ENCODE data around the gene AOPEP.

Gene AOPEP

DNA sequence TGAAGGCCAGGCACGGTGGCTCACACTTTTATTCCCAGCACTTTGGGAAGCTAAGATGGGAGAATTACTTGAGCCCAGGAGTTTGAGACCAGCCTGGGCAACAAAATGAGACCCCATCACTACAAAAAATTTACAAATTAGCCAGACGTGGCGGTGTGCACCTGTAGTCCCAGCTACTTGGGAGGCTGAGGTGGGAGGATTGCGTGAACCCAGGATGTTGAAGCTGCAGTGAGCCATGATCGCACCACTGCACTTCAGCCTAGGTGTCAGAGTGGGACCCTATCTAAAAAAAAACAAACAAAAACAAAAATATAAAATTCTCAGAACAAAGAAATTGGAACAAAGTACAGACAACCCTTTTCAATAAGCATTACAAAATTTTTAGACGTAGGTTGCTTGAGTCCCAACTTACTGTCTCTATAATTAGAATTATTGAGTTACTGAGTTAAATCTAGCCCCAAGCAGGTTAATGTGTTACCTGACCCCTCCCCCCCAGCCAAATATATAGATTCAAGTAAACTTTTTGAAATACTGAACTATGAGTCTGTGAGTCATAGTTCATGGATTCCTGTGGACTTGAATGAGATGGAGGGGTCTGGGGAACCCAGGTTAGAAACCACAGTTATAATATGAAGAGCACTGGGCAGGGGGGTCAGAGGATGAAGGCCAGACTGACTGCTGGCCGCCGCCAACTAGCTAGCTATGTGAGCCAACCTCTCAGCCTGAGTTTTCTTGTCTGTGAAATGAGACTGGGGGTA, 173.1 kb downstream of the AOPEP start:
- DNase-seq (ENCODE audit: low read depth, low spot score) = no peak

DNA sequence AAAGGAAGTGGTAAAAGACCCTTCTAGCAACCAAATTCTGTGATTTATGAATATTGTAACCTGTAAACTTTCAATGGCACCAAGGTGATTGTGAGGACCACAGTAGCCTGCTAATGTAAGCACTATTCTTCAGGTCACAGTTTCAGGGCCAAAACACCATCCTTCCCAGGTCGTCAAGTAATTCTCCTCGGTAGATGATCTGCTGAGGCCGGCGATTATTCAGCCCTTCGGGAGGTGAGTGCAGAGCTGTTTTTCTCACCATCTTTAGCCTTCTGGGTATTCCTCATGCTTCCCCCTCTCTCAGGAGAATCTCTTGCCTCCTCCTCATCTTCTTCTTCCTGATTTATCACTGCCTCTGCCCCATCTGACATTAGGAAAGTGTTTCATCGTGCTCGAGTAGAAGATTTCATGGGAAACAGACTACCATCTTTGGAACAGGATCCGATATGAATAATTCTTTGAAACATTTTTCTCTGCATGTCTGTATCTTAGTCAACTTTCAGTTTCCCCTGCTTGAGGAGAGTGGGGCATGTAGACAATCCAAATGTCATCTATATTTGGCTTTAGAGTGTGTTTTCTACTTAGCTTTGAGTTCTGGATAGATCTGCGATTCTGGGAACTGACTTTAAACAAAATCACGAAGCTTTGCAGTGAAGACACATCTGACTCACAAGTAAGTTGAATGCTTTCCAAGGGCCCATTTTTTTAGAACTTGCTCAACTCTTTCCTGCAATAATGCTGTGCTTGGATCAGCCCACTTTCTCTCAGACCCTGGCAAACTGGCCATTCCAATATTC, 173.9 kb downstream of the AOPEP start:
- DNase-seq (ENCODE audit: low read depth, low spot score) = no peak

DNA sequence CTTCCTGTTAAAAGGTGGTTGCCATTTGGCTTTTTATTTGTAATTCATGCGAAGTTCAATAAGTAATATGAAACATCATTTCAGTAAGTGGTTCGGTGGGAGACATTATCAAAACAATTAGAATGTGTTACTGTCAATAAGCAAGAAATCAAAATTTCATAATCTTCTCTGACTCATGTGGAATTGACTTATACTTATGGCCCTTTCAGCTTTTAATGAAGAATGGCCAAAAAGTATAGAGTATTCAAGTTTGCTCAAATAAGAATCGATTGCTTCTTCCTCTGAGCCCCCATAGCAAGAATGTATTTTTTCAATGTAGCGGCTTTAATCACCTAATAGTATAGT, 174.5 kb downstream of the AOPEP start:
- no peak for DNase-seq (ENCODE audit: low read depth, low spot score)

DNA sequence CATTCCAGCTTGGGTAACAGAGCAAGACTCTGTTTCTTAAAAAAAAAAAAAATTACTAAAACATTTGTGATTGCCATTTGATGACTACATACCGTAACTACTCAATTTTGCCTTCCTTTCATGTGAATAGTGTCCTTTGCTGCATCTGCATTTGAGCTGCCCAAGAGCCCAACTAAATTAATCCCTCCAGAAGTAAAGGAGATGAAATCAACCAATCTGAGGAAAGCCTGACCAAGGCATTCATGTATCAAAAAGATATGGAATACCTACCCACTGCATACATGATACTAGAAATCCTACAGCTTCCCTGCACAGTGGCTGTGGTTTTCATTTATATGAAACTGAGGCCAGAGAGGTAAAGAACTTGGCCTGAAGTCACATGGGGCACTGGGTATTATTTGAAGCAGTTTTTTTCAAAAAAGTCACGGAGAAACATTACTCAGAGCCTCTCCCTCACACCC, 177.5 kb downstream of the AOPEP start:
- DNase-seq (ENCODE audit: low read depth, low spot score) = no peak

DNA sequence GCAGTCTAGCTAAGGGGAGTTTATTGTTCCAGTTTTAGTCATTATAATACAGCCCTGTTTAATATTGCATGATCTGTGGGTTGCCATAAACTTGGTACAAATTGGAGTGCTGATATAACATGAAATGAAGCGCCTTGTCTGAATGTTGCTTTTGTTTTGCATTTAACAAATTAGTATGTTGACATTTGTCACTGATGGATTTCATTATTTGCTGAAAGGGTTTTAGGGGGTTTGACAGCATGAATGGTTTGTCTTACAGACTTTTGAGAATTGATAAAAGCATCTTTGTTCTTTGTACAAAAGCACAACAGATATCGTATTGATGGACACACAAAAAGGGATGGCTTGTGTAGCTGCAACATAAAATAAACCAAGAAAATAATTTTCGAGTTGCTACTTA, 178.3 kb downstream of the AOPEP start:
- no peak for DNase-seq (ENCODE audit: low read depth, low spot score)

DNA sequence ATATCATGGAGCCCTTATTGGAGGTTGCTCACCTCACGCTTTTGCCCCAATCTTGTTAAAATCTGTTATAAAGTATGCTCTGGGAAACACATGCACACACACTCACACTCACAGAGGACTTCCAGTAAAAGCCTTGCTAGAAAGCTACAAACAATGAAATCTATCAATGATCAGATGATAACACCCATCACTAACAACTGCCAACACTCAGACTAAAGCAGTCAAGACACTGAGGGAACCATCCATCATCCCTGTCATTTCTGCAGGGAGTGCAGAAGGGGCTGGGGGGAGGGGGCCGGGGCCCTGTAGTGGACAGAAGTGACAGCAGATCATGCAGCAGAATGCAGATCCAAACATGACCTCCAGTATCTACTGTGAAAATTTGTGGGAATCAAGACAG, 179.1 kb downstream of the AOPEP start:
- no peak for DNase-seq (ENCODE audit: low read depth, low spot score)

DNA sequence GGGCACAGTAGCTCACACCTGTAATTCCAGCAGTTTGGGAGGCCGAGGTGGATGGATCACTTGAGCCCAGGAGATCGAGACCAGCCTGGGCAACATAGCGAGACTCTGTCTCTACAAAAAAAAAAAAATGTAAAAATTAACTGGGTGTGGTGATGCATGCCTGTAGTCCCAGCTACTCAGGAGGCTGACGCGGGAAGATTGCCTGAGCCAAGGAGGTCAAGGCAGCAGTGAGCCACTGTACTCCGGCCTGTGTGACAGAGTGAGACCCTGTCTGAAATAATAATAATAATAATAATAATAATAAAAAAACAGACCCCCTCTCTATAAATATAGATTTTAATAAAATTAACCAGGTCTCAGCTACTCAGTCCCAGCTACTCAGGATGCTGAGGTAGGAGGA, 179.7 kb downstream of the AOPEP start:
- no peak for DNase-seq (ENCODE audit: low read depth, low spot score)

DNA sequence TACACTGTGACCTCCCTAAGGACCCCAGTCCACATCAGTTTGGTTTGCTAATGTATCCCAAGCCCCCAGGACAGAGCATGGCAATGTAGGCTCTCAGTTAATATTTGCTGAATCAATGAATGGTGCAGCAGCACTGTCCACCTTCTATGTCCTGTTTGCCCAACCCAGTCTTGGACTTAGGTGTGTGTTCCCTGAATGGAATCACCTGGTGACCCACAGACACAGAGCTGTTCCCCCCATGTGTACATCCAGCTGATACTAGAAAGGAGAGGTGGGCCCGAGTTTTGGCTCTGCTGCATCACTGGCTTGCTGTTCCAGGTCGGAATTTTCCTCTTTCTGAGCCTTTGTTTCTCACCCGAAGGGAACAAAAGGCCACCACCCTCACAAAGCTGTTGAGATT, 180.2 kb downstream of the AOPEP start:
- DNase-seq (ENCODE audit: low read depth, low spot score) = no peak

DNA sequence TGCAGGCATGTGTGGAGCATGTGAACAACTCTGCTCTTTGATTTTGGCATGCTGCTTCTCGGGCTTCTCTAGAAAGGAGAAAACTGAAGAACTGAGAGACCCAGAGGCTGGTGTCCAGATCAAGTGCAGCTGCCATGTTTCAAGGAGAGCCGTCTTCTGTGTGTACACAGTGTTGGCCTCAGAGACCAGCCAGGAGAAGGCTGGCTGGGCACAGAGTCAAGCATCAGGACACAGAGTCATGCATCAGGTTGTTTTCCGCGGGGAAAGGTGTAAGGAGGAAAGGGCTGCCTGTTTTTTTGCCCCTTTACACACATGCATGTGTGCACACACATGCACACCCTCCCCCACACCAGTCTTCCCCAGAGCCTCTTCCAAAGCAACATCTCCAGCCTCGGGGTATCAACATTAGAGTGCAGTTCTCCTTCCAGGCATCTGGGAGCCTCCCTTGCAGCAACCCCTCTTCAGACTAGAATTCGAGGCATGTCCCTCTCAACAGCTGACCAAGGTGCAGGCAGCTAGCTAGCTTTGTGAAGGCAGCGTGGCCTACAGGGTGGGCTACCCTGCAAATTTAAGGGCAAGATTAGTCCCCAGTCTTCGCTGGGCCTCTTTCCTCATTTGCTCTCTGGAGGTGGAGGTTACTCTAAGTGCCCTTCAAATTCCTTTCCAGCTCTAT, 180.9 kb downstream of the AOPEP start:
- no peak for DNase-seq (ENCODE audit: low read depth, low spot score)

DNA sequence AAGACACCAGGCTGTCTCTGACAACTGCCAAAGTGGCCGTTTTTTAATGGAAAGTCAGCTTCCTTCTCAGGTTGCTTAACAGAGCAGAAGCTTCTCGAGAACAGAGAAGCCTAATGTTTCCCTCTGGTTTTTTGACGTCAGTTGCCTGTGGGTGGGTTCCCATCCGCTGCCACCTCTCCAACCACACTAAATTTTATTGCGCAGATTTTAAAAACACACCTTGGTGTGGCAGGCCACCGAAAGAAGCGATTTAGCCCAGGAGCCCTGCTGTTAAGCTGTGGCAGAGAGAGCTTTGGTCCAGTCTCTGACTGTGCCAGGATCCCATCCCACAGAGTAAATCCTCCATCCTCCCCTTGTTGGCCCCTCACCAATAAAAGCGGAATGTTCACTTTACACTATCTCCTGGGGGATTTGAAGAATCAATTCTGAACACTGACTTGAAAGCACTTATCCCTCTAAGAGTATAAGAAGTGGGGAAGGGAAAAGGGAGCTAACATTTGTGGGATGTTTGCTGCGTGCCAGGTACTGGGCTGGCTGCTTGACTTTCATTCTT, 181.6 kb downstream of the AOPEP start:
- no peak for DNase-seq (ENCODE audit: low read depth, low spot score)

DNA sequence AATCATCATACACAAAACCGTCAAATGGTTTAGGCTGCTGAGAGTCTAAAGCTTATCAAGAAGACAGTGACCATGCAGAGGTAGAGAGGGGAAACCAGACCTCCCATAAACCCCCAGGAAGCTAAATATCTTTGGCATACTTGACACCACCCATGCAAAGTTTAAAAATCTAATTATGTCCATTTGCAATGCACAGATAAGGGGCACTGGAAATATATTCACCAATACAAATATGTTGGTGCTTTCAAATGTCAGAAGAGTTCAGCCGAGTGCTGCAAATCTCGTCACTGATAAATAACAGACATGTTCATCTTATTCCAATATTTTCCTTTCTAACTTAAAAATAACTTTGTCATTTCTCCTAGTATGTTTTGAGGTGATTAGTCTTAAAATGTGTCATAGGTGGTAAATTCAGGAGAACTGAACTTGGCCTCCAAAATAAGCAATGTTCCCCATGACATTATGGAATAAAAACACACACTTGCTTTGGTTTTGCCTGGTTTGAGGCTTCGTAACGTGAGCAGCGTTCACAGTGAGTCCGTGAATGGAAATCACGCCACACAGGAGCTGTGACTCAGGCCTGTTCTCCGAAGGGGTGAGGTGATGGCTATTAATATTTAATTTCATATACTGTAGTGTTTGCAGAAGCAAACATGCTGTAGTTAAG, 182.2 kb downstream of the AOPEP start:
- DNase-seq (ENCODE audit: low read depth, low spot score) = no peak

DNA sequence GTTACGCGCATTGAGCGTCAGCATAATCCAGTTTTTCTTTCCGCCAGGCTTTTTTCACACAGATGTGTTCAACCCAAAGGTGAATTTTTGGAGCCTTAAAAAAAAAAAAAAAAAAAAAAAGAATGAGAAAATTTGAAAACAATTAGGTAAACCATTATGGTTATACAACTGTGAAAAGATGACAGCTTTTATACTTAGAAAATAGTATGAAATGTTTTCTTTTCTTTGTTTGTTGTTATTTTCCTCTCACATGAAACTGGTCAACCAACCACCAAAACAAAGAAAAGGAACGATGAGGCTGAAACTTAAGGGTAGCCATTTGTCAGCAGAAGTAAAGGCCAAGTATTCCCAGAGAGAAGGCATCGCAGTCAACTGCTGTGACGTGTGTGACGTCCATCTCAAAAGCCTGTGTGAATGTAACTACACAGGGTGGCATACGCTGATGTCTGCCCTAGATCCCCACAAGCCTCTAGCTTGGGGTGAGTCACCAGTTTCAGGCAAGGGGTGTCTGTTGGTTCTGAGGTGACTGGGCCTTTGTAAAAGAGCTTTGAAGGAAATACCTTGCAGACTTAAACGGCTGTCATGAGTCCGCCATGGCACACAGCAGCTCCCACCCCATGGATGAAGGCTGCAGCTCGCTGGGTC, 182.9 kb downstream of the AOPEP start:
- DNase-seq (ENCODE audit: low read depth, low spot score) = no peak

DNA sequence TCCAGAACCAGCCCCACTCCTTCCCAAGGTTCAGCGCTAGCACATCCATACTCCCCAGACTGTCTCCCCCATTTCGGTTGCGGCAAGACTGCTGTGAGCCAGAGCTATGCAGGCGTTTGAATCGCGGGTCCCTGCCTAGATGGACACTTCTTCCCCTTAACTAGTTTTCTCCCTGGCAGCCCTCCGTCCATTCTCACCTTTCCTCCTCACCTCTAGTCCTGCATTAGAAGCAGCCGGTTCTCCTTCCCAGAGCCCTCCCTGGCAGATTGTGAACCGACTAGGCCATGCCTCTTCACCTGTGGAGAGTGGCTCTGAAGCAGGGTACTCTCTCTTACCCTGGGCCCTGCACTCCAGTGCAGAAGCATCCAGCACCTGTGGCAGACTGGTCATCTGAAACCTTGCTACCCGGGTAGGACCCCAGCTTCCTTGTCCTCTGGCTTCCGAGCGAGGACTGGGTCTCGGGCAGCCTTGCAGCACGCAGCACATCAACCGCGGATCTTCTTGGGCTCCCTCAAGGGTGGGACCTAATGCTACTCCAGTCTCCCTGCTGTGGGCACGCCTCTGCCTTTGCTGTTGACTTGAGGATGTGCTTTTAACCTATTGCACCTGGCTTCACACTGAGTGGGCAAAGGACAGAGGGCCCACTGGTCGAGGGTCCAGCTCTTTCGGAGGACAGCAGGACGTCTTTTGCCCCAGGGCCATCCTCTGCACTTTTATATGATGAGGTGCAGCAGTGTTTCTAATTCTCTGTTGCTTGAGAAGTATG, 183.6 kb downstream of the AOPEP start:
- DNase-seq (ENCODE audit: low read depth, low spot score) = no peak

DNA sequence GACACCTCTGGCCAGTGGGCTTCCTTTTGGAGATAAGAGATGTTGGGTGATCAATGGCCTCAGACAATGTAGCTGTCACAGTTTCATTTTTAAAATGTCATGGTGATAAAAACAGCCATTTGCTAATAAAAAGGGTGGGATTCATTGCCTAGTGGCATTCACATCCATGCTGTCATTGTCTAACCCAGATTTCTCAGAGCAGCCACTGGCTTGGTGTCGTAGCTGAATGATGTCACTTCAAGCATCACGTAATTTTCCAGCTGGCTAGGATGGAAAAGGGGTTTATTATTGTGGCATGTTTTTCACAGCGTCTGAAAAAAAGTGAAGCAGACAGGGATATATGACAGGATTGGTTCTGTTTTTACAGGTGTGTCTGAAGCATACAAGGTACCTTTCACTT, 184.7 kb downstream of the AOPEP start:
- DNase-seq (ENCODE audit: low read depth, low spot score) = no peak

DNA sequence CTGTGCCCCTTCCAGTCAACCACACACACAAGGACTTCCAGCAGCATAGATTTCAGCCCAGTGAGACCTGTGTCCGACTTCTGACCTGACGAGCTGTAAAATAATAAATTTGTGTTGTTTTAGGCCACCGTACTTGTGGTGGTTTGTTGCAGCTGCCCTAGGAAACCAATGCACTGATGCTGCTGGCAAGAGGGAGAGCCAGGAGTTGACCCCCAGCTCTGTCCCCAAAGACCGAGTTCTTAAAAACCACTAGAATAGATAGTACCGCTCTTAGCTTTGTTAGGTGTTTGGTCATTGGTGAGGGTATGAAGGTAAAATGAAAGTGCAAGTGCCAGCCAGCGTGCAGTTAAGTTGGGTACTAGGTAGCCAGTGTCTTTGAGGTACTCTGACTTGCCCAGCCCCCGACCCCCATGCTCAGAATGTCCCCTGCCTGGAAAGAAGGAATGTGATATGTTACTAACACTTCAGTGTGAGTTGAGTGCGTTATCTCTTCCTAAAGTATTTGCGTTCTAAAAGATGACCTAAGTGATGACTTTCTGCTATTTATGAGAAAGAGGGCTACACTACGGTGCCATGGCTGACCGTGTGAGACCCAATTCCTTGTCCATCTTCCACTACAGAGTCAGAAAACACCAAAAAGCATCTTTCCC, 185.6 kb downstream of the AOPEP start:
- no peak for DNase-seq (ENCODE audit: low read depth, low spot score)

DNA sequence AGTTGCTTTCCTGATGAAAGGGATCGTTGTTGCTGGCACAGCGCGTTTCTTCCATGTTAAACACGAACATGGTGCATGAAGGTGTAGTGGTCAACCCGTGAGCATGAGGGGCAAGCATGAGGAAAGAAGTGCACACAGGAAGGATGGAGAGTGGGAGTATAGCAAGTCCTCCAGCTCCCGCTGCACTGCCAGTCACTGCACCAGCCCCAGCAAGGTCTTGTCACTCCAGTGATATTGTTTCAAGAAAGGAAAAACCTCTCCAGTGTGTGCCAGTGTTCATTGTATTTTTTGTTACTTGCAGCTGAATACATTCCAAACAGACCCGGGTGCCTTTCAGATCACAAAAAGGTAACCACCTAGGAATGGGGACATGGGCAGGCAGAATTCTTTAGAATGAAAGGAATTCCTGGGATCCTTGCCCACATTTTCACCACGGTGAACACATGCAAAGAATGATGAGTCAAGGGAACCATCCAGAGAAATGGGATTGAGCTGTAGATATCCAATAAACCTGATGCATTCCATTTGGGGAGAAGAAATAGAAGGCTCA, 186.3 kb downstream of the AOPEP start:
- DNase-seq (ENCODE audit: low read depth, low spot score) = no peak

DNA sequence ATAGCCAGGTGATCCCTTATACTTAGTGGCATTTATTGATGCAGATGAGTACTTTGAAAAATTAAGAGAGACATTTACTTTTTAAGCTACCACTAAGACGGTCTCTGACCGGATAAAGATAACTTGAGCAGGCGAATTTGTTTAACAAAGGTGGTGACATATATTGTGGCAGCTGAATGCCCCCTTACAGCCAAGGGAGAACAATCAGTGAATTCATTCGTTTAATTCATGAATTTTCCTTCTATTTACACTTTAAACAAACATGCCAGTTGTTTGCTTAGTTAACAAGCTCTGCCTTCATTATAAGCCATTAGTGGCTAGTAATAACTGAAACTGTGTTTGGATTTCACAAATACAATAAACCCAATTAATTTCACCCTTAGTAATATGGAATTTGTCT, 187.1 kb downstream of the AOPEP start:
- no peak for DNase-seq (ENCODE audit: low read depth, low spot score)

DNA sequence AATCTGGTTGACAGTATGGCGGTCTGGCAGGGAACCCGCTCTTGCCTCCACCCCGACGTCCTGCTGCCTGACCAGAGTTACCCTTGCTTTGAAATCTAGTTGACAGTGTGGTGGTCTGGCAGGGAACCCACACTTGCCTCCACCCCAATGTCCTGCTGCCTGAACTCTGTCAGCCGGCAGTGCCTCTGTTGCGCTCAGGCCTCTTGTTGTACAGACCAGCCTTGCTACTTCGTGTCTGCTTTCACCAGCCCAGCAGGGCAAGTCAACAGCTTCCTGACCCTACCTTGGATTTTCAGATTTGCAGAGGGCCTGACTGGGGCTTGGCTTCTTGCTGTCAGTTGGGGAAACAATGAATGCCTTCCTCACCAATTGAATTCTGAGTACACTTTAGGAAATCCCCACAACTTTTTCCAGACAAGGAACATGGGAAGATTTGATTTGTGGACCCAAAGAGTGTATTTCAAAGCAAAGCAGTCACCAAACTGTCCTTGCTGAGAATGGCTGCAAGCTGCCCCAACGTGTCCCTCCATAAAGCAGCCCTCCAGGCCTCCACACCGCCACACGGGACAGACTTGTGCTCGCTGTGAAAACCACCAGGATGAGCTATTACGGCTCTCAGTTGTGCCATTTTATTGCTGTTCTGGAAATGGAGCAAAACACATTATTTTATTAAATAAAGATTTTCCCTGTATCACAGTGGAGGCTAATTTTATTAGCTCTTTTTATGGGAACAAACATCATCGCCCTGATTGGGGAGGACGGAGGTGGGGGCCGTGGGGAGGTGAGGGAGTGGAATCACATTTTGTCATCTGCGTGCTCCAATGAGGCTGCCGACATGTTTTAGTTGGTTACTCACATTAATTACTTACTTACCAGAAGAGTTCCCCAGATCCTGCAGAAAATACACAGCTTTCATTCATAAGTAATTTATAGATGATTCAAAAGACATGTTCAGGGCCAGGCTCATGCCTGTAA, 189.3 kb downstream of the AOPEP start:
- DNase-seq (ENCODE audit: low read depth, low spot score) = no peak

DNA sequence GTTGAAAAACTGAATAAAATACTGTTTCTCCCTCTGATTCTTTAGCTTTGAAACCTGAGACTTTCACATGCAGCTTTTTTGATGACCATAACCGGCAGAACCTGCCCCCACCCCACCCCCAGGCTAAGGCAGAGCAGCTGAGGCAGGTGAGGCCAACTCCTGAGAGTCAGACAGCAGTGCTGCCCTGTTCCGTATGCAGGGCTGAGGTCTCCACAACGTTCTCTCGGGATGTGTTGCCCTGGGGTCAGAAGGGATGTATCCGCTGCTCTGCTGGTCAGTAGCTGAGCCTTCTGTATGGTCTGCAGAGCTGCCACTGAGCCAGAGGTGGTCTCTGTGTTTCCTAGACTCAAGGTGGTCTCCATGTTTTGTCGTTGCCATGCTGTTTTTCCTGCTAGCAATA, 190.5 kb downstream of the AOPEP start:
- no peak for DNase-seq (ENCODE audit: low read depth, low spot score)

All from activated naive CD8-positive, alpha-beta T cell treated with anti-CD3 and anti-CD28 coated beads, Interleukin-2, amount 50 U/mL, for 16 hours (primary cell).